Lower lobe of right lung (tissue), 2 donors: Measurements from ENCODE around the gene PGLYRP3. TPM values are rescaled to one million over a fixed set of nuclear protein-coding genes. Genes with fewer than 3 reads are reported as not detected.

Experiments used
- ATAC-seq, 2 donors: fragments of 200-7000 bp; cut with Tn5 transposase; one replicate each; pipeline ENCODE4 v1.9.1; 2020 to 2022; ENCODE audit warnings: mild to moderate bottlenecking in 2 of 2, moderate library complexity in 2 of 2
- DNase-seq: peaks from one replicate; pipeline ENCODE4 v3.0.0-alpha.2; 2020
- H3K27ac ChIP-seq: fragments of 200-600 bp; one replicate; pipeline ENCODE4 v1.8.0; 2022
- H3K27me3 ChIP-seq: fragments of 200-600 bp; one replicate; pipeline ENCODE4 v1.8.0; 2022; ENCODE audit warnings: low read depth
- H3K36me3 ChIP-seq: fragments of 200-600 bp; one replicate; pipeline ENCODE4 v1.8.0; 2022; ENCODE audit warnings: mild to moderate bottlenecking
- H3K4me1 ChIP-seq: fragments of 200-600 bp; one replicate; pipeline ENCODE4 v1.8.0; 2022
- H3K4me3 ChIP-seq: fragments of 200-600 bp; one replicate; pipeline ENCODE4 v1.8.0; 2022; ENCODE audit warnings: mild to moderate bottlenecking
- H3K9me3 ChIP-seq: fragments of 200-600 bp; one replicate; pipeline ENCODE4 v1.8.0; 2022
- intact Hi-C: fragments of 100-400 bp; cut with DNase I; formaldehyde crosslinking; loops from one replicate; pipeline ENCODE4 v1.11.0; 2022
- total RNA-seq: library from RNA; stranded (reverse); fragmentation: NEBNext Ultra II Directional; extraction: Animal tissue kit (Norgen Biotek cat#: 25700); gene quantifications from one replicate; pipeline ENCODE4 v1.2.1, GENCODE V29; 2021
- TF ChIP-seq, protein P1 (sequence below): fragments of 200-600 bp; IDR thresholded peaks from one replicate; pipeline ENCODE4 v1.8.0; 2022; ENCODE audit warnings: antibody characterized with exemption, mild to moderate bottlenecking
- donor health status: DM: no; HTN: yes; CAD: no; lungs with severe emphysema.

PGLYRP3 gene
- total RNA-seq, 1 donor from 2014 or later: not detected

DNA sequence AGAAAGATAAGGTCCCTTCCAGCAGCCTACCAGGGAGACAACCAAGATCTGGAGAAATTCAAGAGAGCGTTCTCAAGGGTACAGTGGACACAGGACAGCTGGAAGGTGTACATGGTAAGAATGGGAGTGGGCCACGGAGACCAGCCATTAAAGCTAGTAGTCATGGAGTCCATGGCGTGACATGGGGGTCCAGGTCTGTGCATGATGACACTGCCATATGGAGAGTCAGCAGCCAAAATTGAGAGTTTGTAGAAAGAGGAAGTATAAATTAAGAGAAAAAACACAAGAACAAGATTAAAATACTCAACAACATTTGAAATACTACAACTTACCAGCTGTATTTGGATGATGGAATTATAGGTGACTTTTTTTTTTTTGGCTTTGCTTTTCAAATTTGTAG, 61.2 kb downstream of the PGLYRP3 start:
- H3K27ac ChIP-seq: no peak overlapping the region
- H3K9me3 ChIP-seq: no peaks in the 10 kb centered on the region
- H3K27me3 ChIP-seq: no peaks in the 10 kb centered on the region
- no peaks in the 10 kb centered on the region for H3K4me1 ChIP-seq
- intact Hi-C loops: no loop called here
- DNase-seq (no peak), ATAC-seq (no peak)
- no peak overlapping the region for H3K4me3 ChIP-seq
- no peaks in the 10 kb centered on the region for H3K36me3 ChIP-seq
- TF ChIP-seq, protein P1, sequence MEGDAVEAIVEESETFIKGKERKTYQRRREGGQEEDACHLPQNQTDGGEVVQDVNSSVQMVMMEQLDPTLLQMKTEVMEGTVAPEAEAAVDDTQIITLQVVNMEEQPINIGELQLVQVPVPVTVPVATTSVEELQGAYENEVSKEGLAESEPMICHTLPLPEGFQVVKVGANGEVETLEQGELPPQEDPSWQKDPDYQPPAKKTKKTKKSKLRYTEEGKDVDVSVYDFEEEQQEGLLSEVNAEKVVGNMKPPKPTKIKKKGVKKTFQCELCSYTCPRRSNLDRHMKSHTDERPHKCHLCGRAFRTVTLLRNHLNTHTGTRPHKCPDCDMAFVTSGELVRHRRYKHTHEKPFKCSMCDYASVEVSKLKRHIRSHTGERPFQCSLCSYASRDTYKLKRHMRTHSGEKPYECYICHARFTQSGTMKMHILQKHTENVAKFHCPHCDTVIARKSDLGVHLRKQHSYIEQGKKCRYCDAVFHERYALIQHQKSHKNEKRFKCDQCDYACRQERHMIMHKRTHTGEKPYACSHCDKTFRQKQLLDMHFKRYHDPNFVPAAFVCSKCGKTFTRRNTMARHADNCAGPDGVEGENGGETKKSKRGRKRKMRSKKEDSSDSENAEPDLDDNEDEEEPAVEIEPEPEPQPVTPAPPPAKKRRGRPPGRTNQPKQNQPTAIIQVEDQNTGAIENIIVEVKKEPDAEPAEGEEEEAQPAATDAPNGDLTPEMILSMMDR: no peak

DNA sequence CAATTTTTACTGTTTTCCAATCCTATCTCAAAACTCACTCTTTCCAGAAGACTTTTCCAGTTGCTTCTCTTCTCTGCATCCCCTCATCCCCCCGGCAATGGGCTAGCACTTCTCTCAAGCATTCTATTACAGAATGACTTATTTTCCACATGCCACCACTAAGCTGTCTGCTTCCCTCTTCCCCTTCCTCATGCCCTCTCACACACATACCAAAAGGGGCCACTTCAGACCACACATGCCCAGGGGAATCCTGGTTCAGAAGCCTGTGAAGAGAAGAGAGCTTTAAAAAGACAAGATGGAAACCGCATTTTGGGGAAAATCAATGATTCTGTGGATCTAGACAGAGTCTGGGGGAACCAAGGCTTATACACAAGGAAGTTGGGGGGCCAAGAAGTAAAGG, 61.7 kb downstream of the PGLYRP3 start:
- H3K9me3 ChIP-seq: no peaks in the 10 kb centered on the region
- H3K27ac ChIP-seq: no peak overlapping the region
- no peaks in the 10 kb centered on the region for H3K4me1 ChIP-seq
- DNase-seq (no peak), ATAC-seq (no peak)
- no peaks in the 10 kb centered on the region for H3K36me3 ChIP-seq
- intact Hi-C loops: no loop called here
- no peak overlapping the region for H3K4me3 ChIP-seq
- TF ChIP-seq, protein P1: no peak
- no peaks in the 10 kb centered on the region for H3K27me3 ChIP-seq

DNA sequence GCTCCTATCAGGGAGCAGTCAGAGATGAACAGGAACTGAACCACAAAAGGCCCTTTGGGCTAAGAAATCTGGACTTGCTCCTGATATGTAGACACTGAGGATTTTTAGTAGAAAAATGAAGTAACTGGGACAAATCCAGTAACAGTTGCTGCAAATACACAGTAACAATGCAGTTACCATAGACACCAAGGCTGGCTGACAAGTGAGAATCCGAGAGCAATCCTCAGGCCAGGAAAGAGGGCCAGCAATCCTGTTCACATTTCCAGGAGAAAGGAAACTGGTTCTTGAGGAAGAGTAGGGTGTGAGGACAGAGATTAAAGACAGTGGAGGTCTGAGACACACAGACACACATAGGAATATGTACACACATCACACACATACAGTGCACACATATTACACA, 62.6 kb downstream of the PGLYRP3 start:
- Histone ChIP-seq H3K36me3 (no peaks in the 10 kb centered on the region), H3K27ac (no peak overlapping the region), H3K27me3 (no peaks in the 10 kb centered on the region), H3K9me3 (no peaks in the 10 kb centered on the region), H3K4me3 (no peak overlapping the region), H3K4me1 (no peaks in the 10 kb centered on the region)
- TF ChIP-seq, protein P1: no peak
- intact Hi-C loops: no loop called here
- ATAC-seq (no peak), DNase-seq (no peak)

DNA sequence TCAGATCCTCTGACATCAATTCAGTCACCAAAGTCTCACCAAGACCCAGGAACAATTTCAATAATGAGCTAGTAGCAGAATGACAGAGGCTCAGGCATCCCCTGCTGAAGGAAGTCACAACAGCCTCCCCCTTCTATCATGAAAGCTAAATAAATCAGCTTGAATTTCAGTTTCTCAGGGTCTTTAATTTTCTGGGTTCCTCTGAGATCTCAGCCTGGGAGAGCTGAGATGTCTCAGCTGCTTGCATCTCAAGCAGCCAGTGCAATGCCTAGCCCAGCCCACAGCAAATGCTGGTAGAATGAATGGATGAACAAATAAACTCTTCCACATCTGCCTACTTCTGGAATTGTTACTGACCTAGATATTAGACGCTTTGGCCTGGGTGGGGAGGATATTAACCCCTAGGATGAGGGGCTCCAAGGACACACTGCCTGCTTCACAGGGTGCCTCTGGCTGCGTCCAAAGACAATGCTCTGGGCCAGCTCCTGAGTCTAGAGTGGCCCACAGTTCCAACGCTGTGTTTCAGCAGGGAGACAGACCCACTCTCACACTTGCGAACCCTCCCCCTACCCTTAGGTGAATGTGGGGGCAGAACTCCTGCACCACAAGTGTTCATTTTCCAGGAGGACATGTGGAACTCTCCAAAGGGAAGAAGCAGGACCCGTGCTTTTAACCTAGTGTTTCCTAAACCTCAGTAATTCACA, 64.4 kb downstream of the PGLYRP3 start:
- Histone ChIP-seq H3K27me3 (no peaks in the 10 kb centered on the region), H3K4me3 (no peak overlapping the region), H3K9me3 (no peaks in the 10 kb centered on the region), H3K27ac (no peak overlapping the region), H3K4me1 (no peaks in the 10 kb centered on the region), H3K36me3 (no peaks in the 10 kb centered on the region)
- TF ChIP-seq, protein P1: no peak
- no peak for DNase-seq
- no peak for ATAC-seq
- intact Hi-C loops: no loop called here

Other genes starting within 250 kb of the PGLYRP3 start
- not detected for gene SPRR2B, start 241.3 kb downstream of the PGLYRP3 start, total RNA-seq
- not detected for gene SPRR2E, start 218.4 kb downstream of the PGLYRP3 start, total RNA-seq
- not detected for gene SPRR2F, start 199.4 kb downstream of the PGLYRP3 start, total RNA-seq
- gene SPRR2G, start 162.1 kb downstream of the PGLYRP3 start, total RNA-seq: not detected
- gene LELP1, start 109.5 kb downstream of the PGLYRP3 start, total RNA-seq: not detected
- not detected for gene PRR9, start 95.4 kb downstream of the PGLYRP3 start, total RNA-seq
- gene LORICRIN, start 53.3 kb downstream of the PGLYRP3 start, total RNA-seq: not detected
- 0.30 TPM for gene PGLYRP4, start 35.9 kb upstream of the PGLYRP3 start, total RNA-seq
- 911 TPM for gene S100A9, start 44.9 kb upstream of the PGLYRP3 start, total RNA-seq
- 54.9 TPM for gene S100A12, start 62.7 kb upstream of the PGLYRP3 start, total RNA-seq
- 622 TPM for gene S100A8, start 78.1 kb upstream of the PGLYRP3 start, total RNA-seq
- not detected for gene S100A7A, start 103.6 kb upstream of the PGLYRP3 start, total RNA-seq
- gene S100A7, start 147.7 kb upstream of the PGLYRP3 start, total RNA-seq: not detected
- gene S100A6, start 223.0 kb upstream of the PGLYRP3 start, total RNA-seq: 1,109 TPM
- not detected for gene S100A5, start 228.0 kb upstream of the PGLYRP3 start, total RNA-seq
- 600 TPM for gene S100A4, start 232.9 kb upstream of the PGLYRP3 start, total RNA-seq
- 4.5 TPM for gene S100A3, start 236.3 kb upstream of the PGLYRP3 start, total RNA-seq